ENCODE results near the gene PEF1.

PEF1 gene

GRCh38 chr1:31628931-31629556 lies 15.6 kb downstream of the PEF1 start:
- no peak for DNase-seq (ENCODE audit: low read depth in 3 of 3)

- no peak for DNase-seq (ENCODE audit: low read depth in 3 of 3)
Observed at GRCh38 chr1:31627930-31628559, 16.6 kb downstream of the PEF1 start.

- DNase-seq (ENCODE audit: low read depth in 3 of 3), result no peak
Observed at GRCh38 chr1:31627301-31627929, 17.3 kb downstream of the PEF1 start.

GRCh38 chr1:31626223-31627207 lies 18.2 kb downstream of the PEF1 start:
- no peak for DNase-seq (ENCODE audit: low read depth in 3 of 3)

- no peak for DNase-seq (ENCODE audit: low read depth in 3 of 3)
Observed at GRCh38 chr1:31625561-31626222, 19.0 kb downstream of the PEF1 start.

- no peak for DNase-seq (ENCODE audit: low read depth in 3 of 3)
Observed at GRCh38 chr1:31624731-31625514, 19.8 kb downstream of the PEF1 start.

- no peak for DNase-seq (ENCODE audit: low read depth in 3 of 3)
Observed at GRCh38 chr1:31624309-31624708, 20.4 kb downstream of the PEF1 start.

- DNase-seq (ENCODE audit: low read depth in 3 of 3), result no peak
Observed at GRCh38 chr1:31623365-31623764, 21.3 kb downstream of the PEF1 start.

- DNase-seq (ENCODE audit: low read depth in 3 of 3), result no peak
Observed at GRCh38 chr1:31621847-31622730, 22.6 kb downstream of the PEF1 start.

- no peak for DNase-seq (ENCODE audit: low read depth in 3 of 3)
Observed at GRCh38 chr1:31621498-31621820, 23.2 kb downstream of the PEF1 start.

- no peak for DNase-seq (ENCODE audit: low read depth in 3 of 3)
Observed at GRCh38 chr1:31620631-31621497, 23.8 kb downstream of the PEF1 start.

- no peak for DNase-seq (ENCODE audit: low read depth in 3 of 3)
Observed at GRCh38 chr1:31618916-31619846, 25.5 kb downstream of the PEF1 start.

- peak; percentile 7 to 38 (median 12) for DNase-seq (ENCODE audit: low read depth in 3 of 3)
Observed at GRCh38 chr1:31617916-31618746, 26.5 kb downstream of the PEF1 start.

GRCh38 chr1:31617218-31617915 lies 27.3 kb downstream of the PEF1 start, which contains the start of gene HCRTR1:
Gene HCRTR1 (plus strand): TSS chr1:31617689. CDS start chr1:31619193, 1,504 bp downstream.
- no peak for DNase-seq (ENCODE audit: low read depth in 3 of 3)

- DNase-seq (ENCODE audit: low read depth in 3 of 3), result no peak
Observed at GRCh38 chr1:31615939-31616338, 28.7 kb downstream of the PEF1 start.

GRCh38 chr1:31615414-31615813 lies 29.3 kb downstream of the PEF1 start:
- DNase-seq (ENCODE audit: low read depth in 3 of 3), result no peak
